GM10847 (cell line): Measurements from ENCODE around the gene GPN1.

Experiments used
- POLR2A ChIP-seq: IDR thresholded peaks from 2 replicates; pipeline ENCODE4 v1.6.1; 2011; ENCODE audit not compliant: insufficient read length; ENCODE audit errors: extremely low read depth

GPN1 gene

GRCh38 chr2:27628767-27629709 is at the start of gene GPN1, which contains the start of gene CCDC121:
TSS of gene GPN1 (plus strand) at chr2:27629050. CDS start at chr2:27629059, 9 bp downstream.
TSS of gene CCDC121 (minus strand) at chr2:27629012. CDS start at chr2:27627799, 1,213 bp downstream.
- TF ChIP-seq POLR2A = peak; percentile 96

GRCh38 chr2:27581417-27582128 is 47.3 kb upstream of the GPN1 start:
- TF ChIP-seq POLR2A = no peak

- TF ChIP-seq POLR2A = no peak
Observed at GRCh38 chr2:27582129-27582694, 46.6 kb upstream of the GPN1 start.

GRCh38 chr2:27582695-27583389 is 46.0 kb upstream of the GPN1 start, which contains the start of gene ZNF512:
TSS of gene ZNF512 (plus strand) at chr2:27583042. CDS start at chr2:27583113, 71 bp downstream.
- TF ChIP-seq POLR2A = peak; percentile 67

GRCh38 chr2:27583390-27583915 is 45.4 kb upstream of the GPN1 start:
- TF ChIP-seq POLR2A = no peak

- no peak for TF ChIP-seq POLR2A
Observed at GRCh38 chr2:27584597-27584996, 44.3 kb upstream of the GPN1 start.

GRCh38 chr2:27587025-27587424 is 41.8 kb upstream of the GPN1 start:
- TF ChIP-seq POLR2A = no peak

- no peak for TF ChIP-seq POLR2A
Observed at GRCh38 chr2:27588308-27588707, 40.5 kb upstream of the GPN1 start.

- no peak for TF ChIP-seq POLR2A
Observed at GRCh38 chr2:27591745-27592144, 37.1 kb upstream of the GPN1 start.

GRCh38 chr2:27593240-27593639 is 35.6 kb upstream of the GPN1 start:
- no peak for TF ChIP-seq POLR2A

- no peak for TF ChIP-seq POLR2A
Observed at GRCh38 chr2:27596627-27597026, 32.2 kb upstream of the GPN1 start.

- no peak for TF ChIP-seq POLR2A
Observed at GRCh38 chr2:27606611-27607010, 22.2 kb upstream of the GPN1 start.

- no peak for TF ChIP-seq POLR2A
Observed at GRCh38 chr2:27613985-27614384, 14.9 kb upstream of the GPN1 start.

- TF ChIP-seq POLR2A = no peak
Observed at GRCh38 chr2:27615316-27615715, 13.5 kb upstream of the GPN1 start.

GRCh38 chr2:27621524-27621923 is 7.3 kb upstream of the GPN1 start:
- no peak for TF ChIP-seq POLR2A

- no peak for TF ChIP-seq POLR2A
Observed at GRCh38 chr2:27622921-27623384, 5.9 kb upstream of the GPN1 start.
